ENCODE data around the gene TSSC4. TPM values are rescaled to one million over a fixed set of nuclear protein-coding genes. Genes with fewer than 3 reads are reported as not detected.

Gene TSSC4
- total and polyA plus RNA-seq, 9 of the 15 experiments (the other 6 are each of a cell fraction or from before 2014, with no cell fraction given) = 0.41 to 54.2 (median 11.0) TPM

DNA sequence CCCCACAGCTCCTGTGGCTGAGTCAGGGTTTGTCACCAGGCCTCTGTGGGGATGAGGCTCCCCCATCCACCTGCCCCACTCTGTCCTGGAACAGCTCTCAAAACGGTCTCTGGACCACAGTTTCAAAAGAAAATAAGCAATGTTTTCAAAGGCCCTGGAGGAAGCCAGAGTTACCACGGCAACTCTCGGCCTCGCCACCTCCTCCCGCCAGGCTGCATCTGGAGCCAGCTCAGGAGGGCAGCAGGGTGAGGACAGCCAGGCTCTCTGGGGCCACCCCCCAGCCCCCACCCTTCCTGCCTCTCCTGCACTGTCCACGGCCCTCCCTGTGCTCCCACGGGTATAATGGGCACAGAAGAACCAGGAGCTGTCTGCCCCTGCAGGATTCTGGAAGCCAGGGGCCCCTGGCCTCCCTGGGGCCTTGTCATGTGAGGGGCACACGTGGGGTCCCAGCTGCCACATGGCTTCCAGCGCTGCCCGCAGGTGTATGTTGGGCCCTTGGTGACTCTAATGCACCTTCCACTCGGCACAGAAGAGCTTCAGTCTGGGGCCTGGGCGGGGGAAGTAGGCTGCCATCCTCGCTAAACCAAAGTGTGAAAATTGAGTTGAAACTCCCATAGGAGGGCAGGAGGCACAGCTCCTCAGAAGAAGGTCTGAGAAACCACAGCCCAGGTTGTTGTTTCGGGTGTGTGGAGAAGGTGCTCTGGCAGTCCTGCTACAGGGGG lies 13.1 kb upstream of the TSSC4 start:
- Histone ChIP-seq H3K4me3 (no peak overlapping the region), H3K27ac (ENCODE audit: extremely low read depth, low read depth, low read length) (no peak overlapping the region), H3K4me2 (ENCODE audit: insufficient read depth, low read length) (no peak overlapping the region), H3K9me1 (ENCODE audit: control insufficient read depth, insufficient read depth, low read length) (peaks cover 27% of the 10 kb centered on the region), H3K79me2 (ENCODE audit: control insufficient read depth, insufficient read depth, low read length) (peaks cover 87% of the 10 kb centered on the region), H3K4me1 (replicated peaks in 1 of 2; ENCODE audit: control insufficient read depth in 2 of 2, insufficient read depth in 2 of 2, low read length in 2 of 2) (peaks cover 14 to 87% of the 10 kb centered on the region in 2 experiments; a peak in 3 of 5 replicates), H3K9ac (ENCODE audit: insufficient read depth in 1 of 2, low read depth in 2 of 2, low read length in 2 of 2) (peak overlapping the region in 1 of 2 experiments; percentile 55; a peak in 1 of 4 replicates), H3K9me3 (replicated peaks; ENCODE audit: control insufficient read depth, insufficient read depth, low read depth, low read length) (no peaks in the 10 kb centered on the region), H2AFZ (ENCODE audit: low read depth, low read length) (no peak overlapping the region), H4K20me1 (replicated peaks; ENCODE audit: control insufficient read depth, insufficient read depth, low read length) (peaks cover 78% of the 10 kb centered on the region), H3K36me3 (ENCODE audit: control insufficient read depth, insufficient read depth, low read length) (peaks cover 60% of the 10 kb centered on the region; the same call in 2 of the 3 replicates), H3K27me3 (ENCODE audit: control insufficient read depth in 2 of 2, insufficient read depth in 2 of 2, low read length in 2 of 2) (no peaks in the 10 kb centered on the region)
- intact Hi-C loops (cut with micrococcal nuclease) = no loop called here
- no peak for ATAC-seq
- no peak for FAIRE-seq
- TF ChIP-seq FOXP4 (CRISPR knock-in tag; IDR thresholded peaks at IDR 0.05; ENCODE audit: borderline replicate concordance) (no peak), CREB3 (tag; conservative IDR thresholded peaks at IDR 0.05; ENCODE audit: low read depth) (no peak), CBFB (CRISPR knock-in tag; IDR thresholded peaks at IDR 0.05) (no peak), MAFK (IDR thresholded peaks at IDR 0.05; ENCODE audit: low read length) (no peak), JUNB (CRISPR knock-in tag; conservative IDR thresholded peaks at IDR 0.05) (no peak), ATF3 (IDR thresholded peaks at IDR 0.05) (no peak), ATF3 (CRISPR knock-in tag; conservative IDR thresholded peaks at IDR 0.05) (no peak), HMG20B (CRISPR knock-in tag; IDR thresholded peaks at IDR 0.05) (no peak), ZNF175 (CRISPR knock-in tag; IDR thresholded peaks at IDR 0.05; ENCODE audit: low read depth) (no peak), PTBP1 (IDR thresholded peaks at IDR 0.05; ENCODE audit: low read depth, low read length) (no peak), ZNF134 (CRISPR knock-in tag; conservative IDR thresholded peaks at IDR 0.05) (no peak), MCM3 (IDR thresholded peaks at IDR 0.05) (no peak)
- TF ChIP-seq, protein P1, sequence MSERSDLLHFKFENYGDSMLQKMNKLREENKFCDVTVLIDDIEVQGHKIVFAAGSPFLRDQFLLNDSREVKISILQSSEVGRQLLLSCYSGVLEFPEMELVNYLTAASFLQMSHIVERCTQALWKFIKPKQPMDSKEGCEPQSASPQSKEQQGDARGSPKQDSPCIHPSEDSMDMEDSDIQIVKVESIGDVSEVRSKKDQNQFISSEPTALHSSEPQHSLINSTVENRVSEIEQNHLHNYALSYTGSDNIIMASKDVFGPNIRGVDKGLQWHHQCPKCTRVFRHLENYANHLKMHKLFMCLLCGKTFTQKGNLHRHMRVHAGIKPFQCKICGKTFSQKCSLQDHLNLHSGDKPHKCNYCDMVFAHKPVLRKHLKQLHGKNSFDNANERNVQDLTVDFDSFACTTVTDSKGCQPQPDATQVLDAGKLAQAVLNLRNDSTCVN (CRISPR knock-in tag; IDR thresholded peaks at IDR 0.05) = no peak
- TF ChIP-seq, protein P2, sequence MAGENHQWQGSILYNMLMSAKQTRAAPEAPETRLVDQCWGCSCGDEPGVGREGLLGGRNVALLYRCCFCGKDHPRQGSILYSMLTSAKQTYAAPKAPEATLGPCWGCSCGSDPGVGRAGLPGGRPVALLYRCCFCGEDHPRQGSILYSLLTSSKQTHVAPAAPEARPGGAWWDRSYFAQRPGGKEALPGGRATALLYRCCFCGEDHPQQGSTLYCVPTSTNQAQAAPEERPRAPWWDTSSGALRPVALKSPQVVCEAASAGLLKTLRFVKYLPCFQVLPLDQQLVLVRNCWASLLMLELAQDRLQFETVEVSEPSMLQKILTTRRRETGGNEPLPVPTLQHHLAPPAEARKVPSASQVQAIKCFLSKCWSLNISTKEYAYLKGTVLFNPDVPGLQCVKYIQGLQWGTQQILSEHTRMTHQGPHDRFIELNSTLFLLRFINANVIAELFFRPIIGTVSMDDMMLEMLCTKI (IDR thresholded peaks at IDR 0.05; ENCODE audit: partially characterized antibody) = no peak
- no peak for DNase-seq (ENCODE audit: extremely low read depth in 1 of 4, low spot score in 3 of 4)
- ChIA-PET POLR2A (interaction anchor here (1.0 to 2.8 kb wide), 3 partner anchors 9 to 23 kb away, joined by 3 to 17 read pairs (median 7); no protein-coding TSS in a partner anchor), CTCF (ENCODE audit: low intra/inter-chr PET ratio) (interaction anchor here (0.6 kb wide), 1 partner anchor 928 kb away, joined by 3 read pairs; no protein-coding TSS in a partner anchor)
- BruUV-seq (replicated peaks) = no TSS peak
- WGBS (ENCODE audit: insufficient coverage, low coverage, missing lambda C conversion rate) = 84% methylated on average over 14 of the region's 14 CpGs
- in situ Hi-C loops (cut with MboI) = no loop called here

All from K562 (cell line).